ENCODE measurements around the gene UPP2. TPM values are rescaled to one million over a fixed set of nuclear protein-coding genes. Genes with fewer than 3 reads are reported as not detected.

The UPP2 gene
- total and polyA plus RNA-seq, 3 donors from 2014 or later: 0.16 TPM; not detected in 2

- DNase-seq: no peak
- no peaks in the 10 kb centered on the region for H3K4me1 ChIP-seq
- no peaks in the 10 kb centered on the region for H3K27me3 ChIP-seq
- WGBS, 2 donors: 75 to 79% methylated on average over 1 of the region's 1 CpG
- H3K9me3 ChIP-seq: no peaks in the 10 kb centered on the region
- TF ChIP-seq POLR2A (IDR thresholded peaks at IDR 0.05): no peak
- no peak for TF ChIP-seq CTCF (IDR thresholded peaks at IDR 0.05)
- no peak overlapping the region for H3K27ac ChIP-seq
- H3K36me3 ChIP-seq (ENCODE audit: low read depth, missing control alignments): no peaks in the 10 kb centered on the region
- intact Hi-C loops (cut with DNase I; ENCODE audit: low total_unique reads): no loop called here
- no peak overlapping the region for H3K4me3 ChIP-seq
Measured at GRCh38 chr2:158131483-158131912, 29.8 kb downstream of the UPP2 start.

DNA sequence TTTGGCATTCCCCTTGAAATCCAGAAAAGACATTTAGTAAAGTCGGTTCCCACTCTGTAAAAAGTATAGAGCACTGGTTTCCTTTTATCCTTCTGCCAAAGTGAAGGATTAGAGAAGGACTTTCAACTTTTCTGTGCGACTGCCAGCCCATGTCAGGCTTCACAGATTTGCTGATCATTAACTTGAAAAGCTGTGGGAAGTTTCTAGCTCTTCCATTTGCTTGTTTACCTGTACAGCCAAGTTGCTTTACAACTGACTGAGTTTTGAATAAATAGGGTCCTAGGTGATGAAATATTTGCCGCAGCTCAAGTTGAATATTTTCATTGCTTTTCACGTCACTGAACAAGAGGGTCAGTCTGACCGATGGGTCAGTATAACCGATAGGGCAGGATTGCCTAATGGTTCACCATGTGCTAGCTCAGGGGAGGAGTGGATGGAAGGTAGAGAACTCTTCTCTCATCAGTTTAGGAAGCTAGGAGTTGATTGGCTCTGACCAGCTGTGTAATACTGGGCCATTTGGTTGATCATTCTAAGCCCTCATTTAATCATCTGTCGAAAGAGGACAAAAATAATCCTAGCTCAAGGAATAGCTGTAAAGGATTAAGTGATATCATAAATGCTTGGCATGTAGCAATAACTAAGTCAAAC lies 30.4 kb downstream of the UPP2 start:
- no peaks in the 10 kb centered on the region for H3K27me3 ChIP-seq
- H3K4me3 ChIP-seq: no peak overlapping the region
- no peak for TF ChIP-seq CTCF (IDR thresholded peaks at IDR 0.05)
- no peak for TF ChIP-seq POLR2A (IDR thresholded peaks at IDR 0.05)
- intact Hi-C loops (cut with DNase I; ENCODE audit: low total_unique reads): no loop called here
- 89 to 90% methylated on average over 7 of the region's 7 CpGs for WGBS, 2 donors
- no peaks in the 10 kb centered on the region for H3K4me1 ChIP-seq
- no peaks in the 10 kb centered on the region for H3K36me3 ChIP-seq (ENCODE audit: low read depth, missing control alignments)
- DNase-seq: no peak
- H3K9me3 ChIP-seq: no peaks in the 10 kb centered on the region
- no peak overlapping the region for H3K27ac ChIP-seq

- H3K36me3 ChIP-seq (ENCODE audit: low read depth, missing control alignments): no peaks in the 10 kb centered on the region
- H3K4me1 ChIP-seq: no peaks in the 10 kb centered on the region
- H3K27ac ChIP-seq: no peak overlapping the region
- no peak overlapping the region for H3K4me3 ChIP-seq
- no peaks in the 10 kb centered on the region for H3K9me3 ChIP-seq
- no peak for DNase-seq
- WGBS, 2 donors: 72 to 75% methylated on average over 4 of the region's 4 CpGs
- intact Hi-C loops (cut with DNase I; ENCODE audit: low total_unique reads): no loop called here
- TF ChIP-seq CTCF (IDR thresholded peaks at IDR 0.05) (no peak), POLR2A (IDR thresholded peaks at IDR 0.05) (no peak)
- H3K27me3 ChIP-seq: no peaks in the 10 kb centered on the region
Measured at GRCh38 chr2:158134055-158134454, 32.4 kb downstream of the UPP2 start.

DNA sequence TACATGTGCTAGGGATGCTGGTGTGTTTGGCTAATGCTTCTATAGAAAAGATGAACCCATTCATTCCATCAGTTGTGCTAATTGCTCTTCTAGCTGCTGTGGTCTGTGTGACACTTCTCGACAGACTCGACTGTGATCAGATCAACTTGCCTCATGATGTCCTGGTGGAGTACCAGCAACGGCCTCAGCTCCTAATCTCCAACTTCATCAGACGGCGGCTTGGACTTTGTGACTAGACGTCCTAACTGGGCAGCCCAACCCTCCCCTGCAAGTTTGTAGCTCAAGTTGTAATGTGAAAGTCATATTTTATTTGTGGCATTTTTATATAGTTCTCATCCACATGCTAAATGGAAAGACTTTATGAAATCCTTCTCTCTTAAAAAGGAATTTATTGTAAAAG lies 33.0 kb downstream of the UPP2 start:
- Histone ChIP-seq H3K9me3 (no peaks in the 10 kb centered on the region), H3K27me3 (no peaks in the 10 kb centered on the region), H3K4me3 (no peak overlapping the region), H3K36me3 (ENCODE audit: low read depth, missing control alignments) (no peaks in the 10 kb centered on the region), H3K27ac (no peak overlapping the region), H3K4me1 (no peaks in the 10 kb centered on the region)
- intact Hi-C loops (cut with DNase I; ENCODE audit: low total_unique reads): no loop called here
- no peak for DNase-seq
- 95% methylated on average over 6 of the region's 6 CpGs for WGBS, 2 donors
- TF ChIP-seq POLR2A (IDR thresholded peaks at IDR 0.05) (no peak), CTCF (IDR thresholded peaks at IDR 0.05) (no peak)

GRCh38 chr2:158135096-158135495 lies 33.4 kb downstream of the UPP2 start:
- Histone ChIP-seq H3K4me1 (no peaks in the 10 kb centered on the region), H3K36me3 (ENCODE audit: low read depth, missing control alignments) (no peaks in the 10 kb centered on the region), H3K9me3 (no peaks in the 10 kb centered on the region), H3K27ac (no peak overlapping the region), H3K27me3 (no peaks in the 10 kb centered on the region), H3K4me3 (no peak overlapping the region)
- no peak for DNase-seq
- WGBS, 2 donors: 91 to 95% methylated on average over 1 of the region's 1 CpG
- intact Hi-C loops (cut with DNase I; ENCODE audit: low total_unique reads): no loop called here
- no peak for TF ChIP-seq POLR2A (IDR thresholded peaks at IDR 0.05)
- TF ChIP-seq CTCF (IDR thresholded peaks at IDR 0.05): no peak
